ENCODE data around the gene MRPL2. TPM values are rescaled to one million over a fixed set of nuclear protein-coding genes. Genes with fewer than 3 reads are reported as not detected.

Gene MRPL2
- total RNA-seq, 1 donor from 2014 or later, result 76.6 TPM

- Mint-ChIP-seq H3K36me3 (ENCODE audit: low read depth) (peaks cover 71% of the 10 kb centered on the region), H3K4me3 (ENCODE audit: low read depth) (no peak overlapping the region), H3K9me3 (no peaks in the 10 kb centered on the region), H3K4me1 (ENCODE audit: low read depth) (no peaks in the 10 kb centered on the region), H3K27me3 (ENCODE audit: low read depth) (no peaks in the 10 kb centered on the region), H3K27ac (no peak overlapping the region)
- DNase-seq (ENCODE audit: low spot score), result no peak
- intact Hi-C loops (cut with micrococcal nuclease), result no loop called here
Measured at GRCh38 chr6:43037706-43038105, 21.5 kb downstream of the MRPL2 start.

- no peak for DNase-seq (ENCODE audit: low spot score)
- H3K4me3 Mint-ChIP-seq (ENCODE audit: low read depth), result no peak overlapping the region
- H3K36me3 Mint-ChIP-seq (ENCODE audit: low read depth), result peaks cover 69% of the 10 kb centered on the region
- no peak overlapping the region for H3K27ac Mint-ChIP-seq
- intact Hi-C loops (cut with micrococcal nuclease), result no loop called here
- no peaks in the 10 kb centered on the region for H3K9me3 Mint-ChIP-seq
- no peaks in the 10 kb centered on the region for H3K27me3 Mint-ChIP-seq (ENCODE audit: low read depth)
- H3K4me1 Mint-ChIP-seq (ENCODE audit: low read depth), result no peaks in the 10 kb centered on the region
Measured at GRCh38 chr6:43037197-43037596, 22.0 kb downstream of the MRPL2 start.

GRCh38 chr6:43036712-43037111 is 22.5 kb downstream of the MRPL2 start:
- DNase-seq (ENCODE audit: low spot score), result no peak
- H3K27ac Mint-ChIP-seq, result no peak overlapping the region
- H3K27me3 Mint-ChIP-seq (ENCODE audit: low read depth), result no peaks in the 10 kb centered on the region
- no peaks in the 10 kb centered on the region for H3K9me3 Mint-ChIP-seq
- intact Hi-C loops (cut with micrococcal nuclease), result no loop called here
- peaks cover 71% of the 10 kb centered on the region for H3K36me3 Mint-ChIP-seq (ENCODE audit: low read depth)
- no peak overlapping the region for H3K4me3 Mint-ChIP-seq (ENCODE audit: low read depth)
- no peaks in the 10 kb centered on the region for H3K4me1 Mint-ChIP-seq (ENCODE audit: low read depth)

- intact Hi-C loops (cut with micrococcal nuclease), result no loop called here
- no peaks in the 10 kb centered on the region for H3K4me1 Mint-ChIP-seq (ENCODE audit: low read depth)
- no peak overlapping the region for H3K4me3 Mint-ChIP-seq (ENCODE audit: low read depth)
- H3K27ac Mint-ChIP-seq, result no peak overlapping the region
- no peak for DNase-seq (ENCODE audit: low spot score)
- no peaks in the 10 kb centered on the region for H3K9me3 Mint-ChIP-seq
- H3K27me3 Mint-ChIP-seq (ENCODE audit: low read depth), result no peaks in the 10 kb centered on the region
- H3K36me3 Mint-ChIP-seq (ENCODE audit: low read depth), result peaks cover 68% of the 10 kb centered on the region
Measured at GRCh38 chr6:43035495-43036194, 23.6 kb downstream of the MRPL2 start.

- Mint-ChIP-seq H3K27ac (no peak overlapping the region), H3K27me3 (ENCODE audit: low read depth) (no peaks in the 10 kb centered on the region), H3K4me1 (ENCODE audit: low read depth) (no peaks in the 10 kb centered on the region), H3K36me3 (ENCODE audit: low read depth) (peaks cover 74% of the 10 kb centered on the region), H3K9me3 (no peaks in the 10 kb centered on the region), H3K4me3 (ENCODE audit: low read depth) (no peak overlapping the region)
- intact Hi-C loops (cut with micrococcal nuclease), result no loop called here
- no peak for DNase-seq (ENCODE audit: low spot score)
Measured at GRCh38 chr6:43034190-43034525, 25.1 kb downstream of the MRPL2 start.

GRCh38 chr6:43033496-43034189 is 25.6 kb downstream of the MRPL2 start:
- H3K4me1 Mint-ChIP-seq (ENCODE audit: low read depth), result no peaks in the 10 kb centered on the region
- H3K36me3 Mint-ChIP-seq (ENCODE audit: low read depth), result peaks cover 73% of the 10 kb centered on the region
- H3K27me3 Mint-ChIP-seq (ENCODE audit: low read depth), result no peaks in the 10 kb centered on the region
- H3K4me3 Mint-ChIP-seq (ENCODE audit: low read depth), result no peak overlapping the region
- intact Hi-C loops (cut with micrococcal nuclease), result no loop called here
- no peaks in the 10 kb centered on the region for H3K9me3 Mint-ChIP-seq
- no peak overlapping the region for H3K27ac Mint-ChIP-seq
- no peak for DNase-seq (ENCODE audit: low spot score)

GRCh38 chr6:43032326-43032725 is 26.9 kb downstream of the MRPL2 start:
- no peaks in the 10 kb centered on the region for H3K4me1 Mint-ChIP-seq (ENCODE audit: low read depth)
- intact Hi-C loops (cut with micrococcal nuclease), result no loop called here
- H3K4me3 Mint-ChIP-seq (ENCODE audit: low read depth), result no peak overlapping the region
- H3K36me3 Mint-ChIP-seq (ENCODE audit: low read depth), result peaks cover 73% of the 10 kb centered on the region
- H3K9me3 Mint-ChIP-seq, result no peaks in the 10 kb centered on the region
- H3K27me3 Mint-ChIP-seq (ENCODE audit: low read depth), result no peaks in the 10 kb centered on the region
- no peak for DNase-seq (ENCODE audit: low spot score)
- H3K27ac Mint-ChIP-seq, result no peak overlapping the region

GRCh38 chr6:43029120-43029519 is 30.1 kb downstream of the MRPL2 start:
- intact Hi-C loops (cut with micrococcal nuclease), result no loop called here
- Mint-ChIP-seq H3K4me1 (ENCODE audit: low read depth) (peaks cover 8% of the 10 kb centered on the region), H3K4me3 (ENCODE audit: low read depth) (no peak overlapping the region), H3K36me3 (ENCODE audit: low read depth) (peaks cover 74% of the 10 kb centered on the region), H3K9me3 (no peaks in the 10 kb centered on the region), H3K27ac (no peak overlapping the region), H3K27me3 (ENCODE audit: low read depth) (no peaks in the 10 kb centered on the region)
- DNase-seq (ENCODE audit: low spot score), result no peak

- no peak for DNase-seq (ENCODE audit: low spot score)
- Mint-ChIP-seq H3K27ac (no peak overlapping the region), H3K27me3 (ENCODE audit: low read depth) (no peaks in the 10 kb centered on the region), H3K4me3 (ENCODE audit: low read depth) (no peak overlapping the region), H3K9me3 (no peaks in the 10 kb centered on the region), H3K4me1 (ENCODE audit: low read depth) (peaks cover 10% of the 10 kb centered on the region), H3K36me3 (ENCODE audit: low read depth) (peaks cover 58% of the 10 kb centered on the region)
- intact Hi-C loops (cut with micrococcal nuclease), result no loop called here
Measured at GRCh38 chr6:43026365-43026764, 32.9 kb downstream of the MRPL2 start.

- Mint-ChIP-seq H3K27ac (peak overlapping the region; percentile 10), H3K9me3 (no peaks in the 10 kb centered on the region), H3K4me1 (ENCODE audit: low read depth) (peaks cover 18% of the 10 kb centered on the region), H3K36me3 (ENCODE audit: low read depth) (peaks cover 57% of the 10 kb centered on the region), H3K4me3 (ENCODE audit: low read depth) (peak overlapping the region; percentile 7), H3K27me3 (ENCODE audit: low read depth) (no peaks in the 10 kb centered on the region)
- DNase-seq (ENCODE audit: low spot score), result no peak
- intact Hi-C loops (cut with micrococcal nuclease), result loop anchor here (5.0 kb wide), 1 partner anchor 122 kb away; no protein-coding TSS in a partner anchor
Measured at GRCh38 chr6:43024436-43024835, 34.8 kb downstream of the MRPL2 start.

- DNase-seq (ENCODE audit: low spot score), result peak; percentile 58
- Mint-ChIP-seq H3K27me3 (ENCODE audit: low read depth) (no peaks in the 10 kb centered on the region), H3K4me3 (ENCODE audit: low read depth) (peak within 1 kb of the TSS; percentile 97), H3K9me3 (no peaks in the 10 kb centered on the region), H3K4me1 (ENCODE audit: low read depth) (peaks cover 20% of the 10 kb centered on the region), H3K36me3 (ENCODE audit: low read depth) (peaks cover 53% of the 10 kb centered on the region), H3K27ac (peak within 1 kb of the TSS; percentile 88)
- intact Hi-C loops (cut with micrococcal nuclease), result loop anchor here (5.0 kb wide), 1 partner anchor 119 kb away; no protein-coding TSS in a partner anchor
Measured at GRCh38 chr6:43021270-43022047, 37.8 kb downstream of the MRPL2 start, which contains the start of gene RRP36. TSS of gene RRP36 (plus strand) at chr6:43021623. CDS start at chr6:43021655, 32 bp downstream.

- intact Hi-C loops (cut with micrococcal nuclease), result loop anchor here (5.0 kb wide), 1 partner anchor 119 kb away; no protein-coding TSS in a partner anchor
- Mint-ChIP-seq H3K4me3 (ENCODE audit: low read depth) (peak overlapping the region; percentile 78), H3K36me3 (ENCODE audit: low read depth) (peaks cover 54% of the 10 kb centered on the region), H3K27ac (peak overlapping the region; percentile 58), H3K4me1 (ENCODE audit: low read depth) (peaks cover 22% of the 10 kb centered on the region), H3K27me3 (ENCODE audit: low read depth) (no peaks in the 10 kb centered on the region), H3K9me3 (no peaks in the 10 kb centered on the region)
- no peak for DNase-seq (ENCODE audit: low spot score)
Measured at GRCh38 chr6:43020847-43021246, 38.4 kb downstream of the MRPL2 start.
